Measurements from ENCODE around the gene SMTNL1. TPM values are rescaled to one million over a fixed set of nuclear protein-coding genes. Genes with fewer than 3 reads are reported as not detected.

The SMTNL1 gene
- total and polyA plus RNA-seq, 5 experiments from 2014 or later = 0.12 to 0.37 TPM; not detected in 3

DNA sequence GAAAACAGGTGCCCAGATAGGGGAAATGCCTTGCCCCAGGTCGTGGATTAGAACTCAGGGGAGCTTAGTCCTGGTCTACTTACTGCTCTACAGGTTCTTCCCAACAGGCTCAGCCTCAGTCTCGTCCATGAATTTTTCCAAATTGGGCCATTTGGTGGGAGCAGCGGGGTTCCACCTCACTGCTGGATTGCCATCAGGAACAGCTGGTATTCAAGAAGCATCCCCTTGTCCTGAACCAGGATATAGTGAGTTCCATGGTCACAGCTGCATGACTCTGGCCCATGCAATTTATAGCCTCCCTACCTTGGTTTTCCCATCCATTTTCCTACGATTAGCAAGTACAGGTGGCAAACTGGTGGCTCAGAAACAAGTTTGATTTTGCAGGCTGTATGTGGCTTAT is 36.7 kb downstream of the SMTNL1 start:
- Mint-ChIP-seq H3K27me3 (peaks cover 2 to 10% (median 4%) of the 10 kb centered on the region in 5 donors), H3K4me1 (peaks cover 2 to 13% (median 11%) of the 10 kb centered on the region in 4 donors), H3K4me3 (no peak overlapping the region), H3K9me3 (no peaks in the 10 kb centered on the region), H3K36me3 (no peaks in the 10 kb centered on the region), H3K27ac (no peak overlapping the region)
- POLR2A ChIA-PET = interaction anchor here (0.7 kb wide), 1 partner anchor 14 kb away, joined by 3 read pairs; no protein-coding TSS in a partner anchor
- ATAC-seq = no peak
- no peak for DNase-seq

DNA sequence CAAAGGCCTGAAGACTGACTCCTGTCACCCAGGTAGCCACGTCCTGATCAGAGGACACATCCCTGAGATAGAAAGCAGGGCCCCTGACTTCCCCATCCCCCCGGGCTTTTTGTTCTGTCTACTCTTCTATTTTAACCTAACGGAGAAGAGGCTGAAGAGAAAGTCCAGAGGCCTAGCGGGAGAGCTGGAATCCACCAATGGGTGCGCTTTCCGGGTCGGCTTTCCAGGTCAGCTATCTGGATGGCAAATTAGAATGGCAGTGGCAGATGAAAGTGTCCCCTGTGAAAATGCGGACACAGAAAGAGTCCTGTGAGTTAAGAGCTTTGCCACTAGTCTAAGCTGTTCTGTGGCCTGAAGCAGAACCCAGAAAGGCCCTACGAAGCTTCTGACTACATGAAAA is 46.9 kb downstream of the SMTNL1 start:
- ATAC-seq (no peak), DNase-seq (no peak)
- Mint-ChIP-seq H3K4me1 (peaks cover 0 to 8% (median 1%) of the 10 kb centered on the region in 4 donors), H3K36me3 (no peaks in the 10 kb centered on the region), H3K27me3 (peaks cover 0 to 2% (median 0%) of the 10 kb centered on the region in 5 donors), H3K27ac (peak overlapping the region in 1 of 10 donors; percentile 24), H3K9me3 (no peaks in the 10 kb centered on the region), H3K4me3 (no peak overlapping the region)
- POLR2A ChIA-PET = no interaction called here

DNA sequence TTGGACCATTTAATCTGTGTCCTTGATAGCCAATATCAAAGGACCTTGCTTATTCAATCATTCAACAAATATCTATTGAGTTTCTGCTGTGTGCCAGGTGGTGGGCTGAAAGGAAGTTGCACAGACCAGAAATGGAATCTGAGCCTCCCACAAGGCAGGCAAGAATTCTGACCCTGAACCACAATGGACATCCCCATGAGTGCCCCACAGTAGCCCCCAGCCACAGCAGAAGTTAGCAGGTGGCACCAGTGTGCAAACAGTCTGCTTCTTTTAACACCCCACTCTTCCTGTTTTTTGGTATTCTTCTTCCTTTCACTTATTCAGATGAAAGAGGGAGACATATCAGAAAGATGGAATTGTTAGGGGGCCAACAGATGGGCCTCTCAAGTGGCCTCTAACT is 47.9 kb downstream of the SMTNL1 start:
- Mint-ChIP-seq H3K36me3 (no peaks in the 10 kb centered on the region), H3K4me3 (no peak overlapping the region), H3K4me1 (peaks cover 0 to 8% (median 1%) of the 10 kb centered on the region in 4 donors), H3K9me3 (no peaks in the 10 kb centered on the region), H3K27ac (no peak overlapping the region), H3K27me3 (peaks cover 0 to 4% (median 0%) of the 10 kb centered on the region in 5 donors)
- DNase-seq (no peak), ATAC-seq (no peak)
- POLR2A ChIA-PET = no interaction called here

DNA sequence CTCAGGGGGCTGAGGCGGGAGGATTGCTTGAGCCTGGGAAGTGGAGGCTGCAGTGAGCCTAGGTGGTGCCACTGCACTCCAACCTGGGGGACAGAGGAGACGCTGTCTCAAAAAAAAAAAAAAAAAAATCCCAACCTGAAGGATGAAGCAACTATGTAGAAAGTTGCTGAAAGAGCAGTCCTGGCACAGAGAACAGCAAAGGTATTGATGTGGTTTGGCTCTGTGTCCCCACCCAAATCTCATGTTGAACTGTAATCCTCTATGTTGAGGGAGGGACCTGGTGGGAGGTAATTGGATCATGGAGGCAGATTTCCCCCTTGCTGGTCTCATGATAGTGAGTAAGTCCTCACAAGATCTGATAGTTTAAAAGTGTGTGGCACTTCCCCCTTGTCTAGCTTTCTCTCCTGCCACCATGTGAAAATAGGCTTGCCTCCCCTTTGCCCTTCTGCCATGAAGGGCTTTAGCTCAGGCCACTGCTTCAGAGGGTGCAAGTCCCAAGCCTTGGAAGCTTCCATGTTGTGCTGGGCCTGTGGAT is 49.4 kb downstream of the SMTNL1 start:
- no peak overlapping the region for H3K4me3 Mint-ChIP-seq
- ATAC-seq = no peak
- H3K27ac Mint-ChIP-seq = peak overlapping the region in 1 of 10 donors; percentile 65
- DNase-seq = no peak
- H3K27me3 Mint-ChIP-seq = peaks cover 2 to 10% (median 7%) of the 10 kb centered on the region in 5 donors
- no peaks in the 10 kb centered on the region for H3K9me3 Mint-ChIP-seq
- peaks cover 0 to 8% (median 1%) of the 10 kb centered on the region in 4 donors for H3K4me1 Mint-ChIP-seq
- H3K36me3 Mint-ChIP-seq = no peaks in the 10 kb centered on the region
- POLR2A ChIA-PET = no interaction called here

DNA sequence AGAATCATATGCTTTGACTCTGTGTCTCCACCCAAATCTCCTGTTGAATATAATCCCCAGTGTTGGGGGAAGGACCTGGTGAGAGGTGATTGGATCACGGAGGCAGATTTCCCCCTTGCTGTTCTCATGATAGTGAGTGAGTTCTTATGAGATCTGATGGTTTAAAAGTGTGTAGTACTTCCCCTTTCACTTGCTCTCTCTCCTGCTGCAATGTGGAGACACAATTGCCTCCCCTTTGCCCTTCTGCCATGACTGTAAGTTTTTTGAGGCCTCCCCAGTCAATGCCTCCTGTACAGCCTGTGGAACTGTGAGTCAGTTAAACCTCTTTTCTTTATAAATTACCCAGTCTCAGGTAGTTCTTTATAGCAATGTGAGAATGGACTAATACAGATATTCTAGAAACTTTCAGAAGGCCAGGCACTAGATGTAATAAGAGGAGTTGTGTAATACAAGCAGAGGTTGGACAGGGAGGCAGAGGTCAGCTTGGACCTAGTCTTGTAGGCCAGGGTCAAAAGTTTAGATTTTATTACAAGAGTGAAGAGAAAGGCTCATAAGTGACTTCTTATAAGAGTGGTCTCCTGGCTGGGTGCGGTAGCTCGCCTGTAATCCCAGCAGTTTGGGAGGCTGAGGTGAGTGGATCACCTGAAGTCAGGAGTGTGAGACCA is 50.8 kb downstream of the SMTNL1 start:
- H3K27ac Mint-ChIP-seq = peak overlapping the region in 1 of 10 donors; percentile 43
- ATAC-seq = no peak
- peaks cover 4 to 13% (median 8%) of the 10 kb centered on the region in 5 donors for H3K27me3 Mint-ChIP-seq
- POLR2A ChIA-PET = no interaction called here
- no peaks in the 10 kb centered on the region for H3K9me3 Mint-ChIP-seq
- no peak for DNase-seq
- H3K4me1 Mint-ChIP-seq = peaks cover 0 to 8% (median 1%) of the 10 kb centered on the region in 4 donors
- no peak overlapping the region for H3K4me3 Mint-ChIP-seq
- H3K36me3 Mint-ChIP-seq = no peaks in the 10 kb centered on the region

DNA sequence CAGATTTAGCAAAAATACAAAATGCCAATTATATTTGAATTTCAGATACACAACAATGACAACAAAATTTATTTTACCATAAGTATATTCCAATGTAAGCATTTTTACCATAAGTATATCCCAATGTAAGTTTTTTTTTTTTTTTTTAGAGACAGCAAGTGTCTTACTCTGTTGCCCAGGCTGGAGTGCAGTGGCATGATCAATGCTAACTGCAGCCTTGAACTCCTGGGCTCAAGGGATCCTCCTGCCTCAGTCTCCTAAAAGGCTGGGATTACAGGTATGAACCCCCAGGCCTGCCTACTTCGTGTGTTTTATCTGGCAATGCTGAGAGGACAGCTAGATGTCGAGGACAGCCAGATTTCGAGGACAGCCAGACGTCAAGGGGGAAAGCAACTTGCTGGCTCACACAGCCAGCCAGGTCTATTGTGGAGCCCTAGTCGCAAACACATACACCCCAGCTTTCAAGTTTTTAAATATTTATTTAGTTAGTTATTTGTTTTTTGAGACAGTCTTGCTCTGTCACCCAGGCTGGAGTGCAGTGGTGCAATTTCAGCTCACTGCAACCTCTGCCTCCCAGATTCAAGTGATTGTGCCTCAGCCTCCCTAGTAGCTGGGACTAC is 59.0 kb downstream of the SMTNL1 start:
- POLR2A ChIA-PET = interaction anchor here (0.6 to 0.7 kb wide), 2 partner anchors 14 to 922 kb away, joined by 3 to 6 read pairs; no protein-coding TSS in a partner anchor
- no peak for ATAC-seq
- peaks cover 16 to 40% (median 30%) of the 10 kb centered on the region in 5 donors for H3K27me3 Mint-ChIP-seq

DNA sequence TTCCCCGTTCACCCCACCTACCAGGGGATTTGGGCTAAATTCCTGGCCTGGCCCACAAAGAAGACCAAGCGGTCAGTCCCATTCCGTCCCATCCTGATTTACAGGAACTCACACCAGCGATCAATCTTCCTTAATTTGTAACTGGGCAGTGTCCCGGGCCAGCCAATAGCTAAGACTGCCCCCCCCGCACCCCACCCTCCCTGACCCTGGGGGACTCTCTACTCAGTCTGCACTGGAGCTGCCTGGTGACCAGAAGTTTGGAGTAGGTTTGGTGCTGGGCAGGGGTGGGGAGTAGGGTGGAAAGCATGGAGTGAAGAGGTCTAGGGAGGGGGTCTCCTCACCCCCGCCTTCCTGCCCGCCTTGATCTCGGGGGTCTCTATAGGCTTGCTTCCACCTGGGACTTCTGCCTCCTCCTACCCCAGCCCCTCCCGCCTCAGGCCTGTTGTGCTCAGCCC is 60.1 kb downstream of the SMTNL1 start, which contains the start of gene SERPING1:
SERPING1 (plus strand) TSS at position 225 of the 455 bp plus-strand sequence. CDS start 586 bp downstream, outside the sequence.
- H3K9me3 Mint-ChIP-seq = peaks cover 0 to 2% (median 0%) of the 10 kb centered on the region in 9 donors
- peak within 1 kb of the TSS in 2 of 10 donors; percentile 3 to 63 for H3K4me3 Mint-ChIP-seq
- ATAC-seq (no peak), DNase-seq (no peak)
- H3K36me3 Mint-ChIP-seq = no peaks in the 10 kb centered on the region
- H3K27ac Mint-ChIP-seq = peak within 1 kb of the TSS in 1 of 10 donors; percentile 54
- H3K27me3 Mint-ChIP-seq = peaks cover 18 to 38% (median 30%) of the 10 kb centered on the region in 5 donors
- peaks cover 0 to 4% (median 3%) of the 10 kb centered on the region in 4 donors for H3K4me1 Mint-ChIP-seq
- POLR2A ChIA-PET = no interaction called here

More for the DNA sequence above, 59.0 kb downstream of the SMTNL1 start:
- Mint-ChIP-seq H3K36me3 (no peaks in the 10 kb centered on the region), H3K4me3 (no peak overlapping the region), H3K4me1 (peaks cover 0 to 4% (median 3%) of the 10 kb centered on the region in 4 donors), H3K9me3 (peaks cover 0 to 2% (median 0%) of the 10 kb centered on the region in 9 donors), H3K27ac (no peak overlapping the region)
- no peak for DNase-seq

DNA sequence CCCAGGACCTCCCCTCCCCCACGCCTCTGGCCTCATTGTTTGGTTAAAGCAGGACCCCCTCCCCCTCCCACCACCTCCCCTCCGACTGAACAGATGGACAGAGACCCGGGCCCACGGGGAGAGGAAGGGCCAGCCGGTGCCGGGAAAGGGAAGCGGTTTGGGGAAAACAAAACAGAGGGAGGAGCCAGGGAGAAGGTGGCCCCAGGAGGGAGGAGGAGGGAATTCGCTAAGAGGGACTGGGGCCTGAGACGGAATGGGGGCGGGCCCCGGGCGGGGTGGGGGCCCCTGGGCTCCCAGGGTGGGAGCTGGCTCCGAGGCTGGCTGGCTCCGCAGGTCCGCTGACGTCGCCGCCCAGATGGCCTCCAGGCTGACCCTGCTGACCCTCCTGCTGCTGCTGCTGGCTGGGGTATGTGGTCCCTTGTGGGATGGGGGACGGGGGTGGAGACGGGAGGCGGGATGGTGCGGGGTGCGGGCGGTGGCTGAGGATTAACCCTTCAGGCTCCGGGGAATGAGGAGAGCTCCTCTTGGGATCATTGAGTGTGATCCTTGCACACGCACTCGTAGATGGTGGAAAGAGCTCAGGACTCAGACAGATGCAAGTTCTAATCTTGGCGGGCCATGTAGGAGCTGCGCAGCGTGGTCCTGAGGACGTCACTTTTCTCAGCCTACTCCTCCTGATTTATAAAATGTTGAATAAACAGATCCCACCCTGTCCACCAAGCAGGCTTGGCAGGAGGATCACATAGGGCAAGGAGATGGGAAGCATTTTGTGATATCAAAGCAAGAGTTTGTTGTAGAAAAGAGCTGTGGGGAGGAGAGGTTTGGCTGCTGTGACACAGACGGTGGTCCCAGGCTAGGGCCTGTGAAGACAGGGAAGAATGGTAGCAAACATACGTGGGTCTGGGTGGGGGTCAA is 60.8 kb downstream of the SMTNL1 start:
- peak overlapping the region in 2 of 10 donors; percentile 3 to 63 for H3K4me3 Mint-ChIP-seq
- POLR2A ChIA-PET = no interaction called here
- H3K27ac Mint-ChIP-seq = no peak overlapping the region
- peaks cover 16 to 38% (median 27%) of the 10 kb centered on the region in 5 donors for H3K27me3 Mint-ChIP-seq
- H3K9me3 Mint-ChIP-seq = peaks cover 0 to 2% (median 0%) of the 10 kb centered on the region in 9 donors
- no peak for ATAC-seq
- H3K4me1 Mint-ChIP-seq = peaks cover 0 to 4% (median 3%) of the 10 kb centered on the region in 4 donors
- H3K36me3 Mint-ChIP-seq = no peaks in the 10 kb centered on the region
- DNase-seq = peak in 1 of 10 donors; percentile 4

DNA sequence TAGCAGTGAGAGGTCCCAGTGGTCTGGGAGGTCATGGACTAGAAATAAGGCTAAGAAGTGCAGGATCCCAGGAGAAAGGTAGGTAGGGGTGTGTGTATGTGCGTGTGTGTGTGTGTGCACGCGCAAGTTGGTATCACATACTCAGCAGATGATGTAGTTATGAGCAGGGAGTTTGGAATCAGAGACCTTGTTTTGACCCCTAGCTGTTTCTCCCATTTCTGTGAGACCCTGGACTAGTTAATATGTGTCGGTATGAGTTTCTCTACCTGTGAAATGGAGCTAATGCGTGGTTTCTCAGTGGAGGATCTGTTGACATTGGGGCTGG is 61.4 kb downstream of the SMTNL1 start:
- ATAC-seq (no peak), DNase-seq (no peak)
- Mint-ChIP-seq H3K4me1 (peaks cover 0 to 4% (median 3%) of the 10 kb centered on the region in 4 donors), H3K4me3 (peak overlapping the region in 1 of 10 donors; percentile 63), H3K27ac (no peak overlapping the region), H3K9me3 (peaks cover 0 to 2% (median 0%) of the 10 kb centered on the region in 9 donors), H3K27me3 (peaks cover 16 to 38% (median 27%) of the 10 kb centered on the region in 5 donors), H3K36me3 (no peaks in the 10 kb centered on the region)
- POLR2A ChIA-PET = no interaction called here

DNA sequence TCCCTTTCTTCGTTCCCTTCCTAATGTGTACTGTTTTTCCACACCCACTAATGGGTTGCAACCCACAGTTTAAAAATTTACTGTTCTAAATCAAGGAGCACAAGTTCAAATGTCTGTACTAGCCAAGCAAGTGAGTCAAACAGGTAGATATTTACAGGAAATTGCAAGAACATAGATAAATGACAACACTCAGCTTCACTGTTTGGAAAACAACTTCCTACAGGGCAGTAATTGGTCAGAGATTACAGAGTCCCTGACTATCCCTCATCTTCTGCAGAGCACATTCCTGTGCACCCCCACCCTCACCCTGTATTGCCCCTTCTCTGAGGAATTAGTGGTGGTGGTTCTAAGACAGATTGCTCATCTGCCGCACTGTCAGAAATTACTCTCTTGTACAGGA is 62.0 kb downstream of the SMTNL1 start:
- H3K27me3 Mint-ChIP-seq = peaks cover 16 to 38% (median 26%) of the 10 kb centered on the region in 5 donors

More for the DNA sequence above, 62.0 kb downstream of the SMTNL1 start:
- H3K9me3 Mint-ChIP-seq = peaks cover 0 to 2% (median 0%) of the 10 kb centered on the region in 9 donors
- H3K27ac Mint-ChIP-seq = no peak overlapping the region
- DNase-seq (no peak), ATAC-seq (no peak)
- POLR2A ChIA-PET = interaction anchor here (0.7 kb wide), 1 partner anchor 201 kb away, joined by 3 read pairs; no protein-coding TSS in a partner anchor
- H3K4me1 Mint-ChIP-seq = peaks cover 2 to 5% (median 4%) of the 10 kb centered on the region in 4 donors
- no peaks in the 10 kb centered on the region for H3K36me3 Mint-ChIP-seq
- no peak overlapping the region for H3K4me3 Mint-ChIP-seq

All from naive thymus-derived CD8-positive, alpha-beta T cell (primary cell).